Neural progenitor cell (in vitro differentiated cells): ENCODE measurements around the gene CHRNB4. TPM values are rescaled to one million over a fixed set of nuclear protein-coding genes. Genes with fewer than 3 reads are reported as not detected.

Experiments used
- DNase-seq: peaks from one replicate; pipeline ENCODE4 v3.0.0-alpha.2; 2016; ENCODE audit warnings: low spot score
- H2AFZ ChIP-seq: fragments of 200-600 bp; sonication (generic); replicated peaks from 2 replicates; pipeline ENCODE4 v1.6.1; 2016; ENCODE audit warnings: antibody characterized with exemption
- H3F3A ChIP-seq: fragments of 200-600 bp; sonication (generic); 2 replicates; pipeline ENCODE4 v1.6.1; 2016; ENCODE audit warnings: antibody characterized with exemption, low read depth
- H3K27ac ChIP-seq: fragments of 200-600 bp; sonication (generic); 2 replicates; pipeline ENCODE4 v1.5.1; 2016; ENCODE audit warnings: mild to moderate bottlenecking
- H3K27me3 ChIP-seq: fragments of 200-600 bp; sonication (generic); 2 replicates; pipeline ENCODE4 v1.6.1; 2016; ENCODE audit warnings: mild to moderate bottlenecking, moderate library complexity
- H3K36me3 ChIP-seq: fragments of 200-600 bp; sonication (generic); 2 replicates; pipeline ENCODE4 v1.5.1; 2016
- H3K4me1 ChIP-seq: fragments of 200-600 bp; sonication (generic); 2 replicates; pipeline ENCODE4 v1.6.1; 2016; ENCODE audit warnings: mixed run types
- H3K4me2 ChIP-seq: fragments of 200-600 bp; sonication (generic); 2 replicates; pipeline ENCODE4 v1.6.1; 2016
- H3K4me3 ChIP-seq: fragments of 200-600 bp; sonication (generic); 2 replicates; pipeline ENCODE4 v1.5.1; 2016
- H3K79me2 ChIP-seq: fragments of 200-600 bp; sonication (generic); 2 replicates; pipeline ENCODE4 v1.6.1; 2016; ENCODE audit warnings: low read depth
- H3K9ac ChIP-seq: fragments of 200-600 bp; sonication (generic); 2 replicates; pipeline ENCODE4 v1.6.1; 2016
- H3K9me3 ChIP-seq: fragments of 200-600 bp; sonication (generic); 2 replicates; pipeline ENCODE4 v1.5.1; 2016; ENCODE audit warnings: low read depth
- H4K20me1 ChIP-seq: fragments of 200-600 bp; sonication (generic); 2 replicates; pipeline ENCODE4 v1.6.1; 2016; ENCODE audit warnings: low read depth
- H3K27ac Mint-ChIP-seq: 3 replicates; pipeline ENCODE4 v1.8.0; 2021; ENCODE audit warnings: mixed read lengths
- H3K27me3 Mint-ChIP-seq: 2 replicates; pipeline ENCODE4 v1.8.0; 2022; ENCODE audit warnings: low read depth, mild to moderate bottlenecking, inconsistent platforms, moderate library complexity, mixed read lengths; ENCODE audit not compliant: insufficient read depth
- H3K36me3 Mint-ChIP-seq: 3 replicates; pipeline ENCODE4 v1.8.0; 2021; ENCODE audit warnings: mixed read lengths
- H3K4me1 Mint-ChIP-seq: 3 replicates; pipeline ENCODE4 v1.8.0; 2021; ENCODE audit warnings: mixed read lengths
- H3K4me3 Mint-ChIP-seq: 3 replicates; pipeline ENCODE4 v1.8.0; 2021; ENCODE audit warnings: mild to moderate bottlenecking, moderate library complexity, mixed read lengths
- H3K9me3 Mint-ChIP-seq: 3 replicates; pipeline ENCODE4 v1.8.0; 2020; ENCODE audit warnings: mixed read lengths
- EZH2 ChIP-seq: fragments of 200-600 bp; sonication (generic); IDR thresholded peaks from 2 replicates; pipeline ENCODE4 v1.6.1; 2017; ENCODE audit warnings: antibody characterized with exemption, mild to moderate bottlenecking, moderate library complexity
- EZH2phosphoT487 ChIP-seq: fragments of 200-600 bp; sonication (generic); IDR thresholded peaks from 2 replicates; pipeline ENCODE4 v1.6.1; 2017; ENCODE audit warnings: antibody characterized with exemption
- total RNA-seq: library from RNA; depleted of rRNA; stranded (reverse); fragments of >200 nt; gene quantifications from 2 replicates; pipeline ENCODE4 v1.2.3, GENCODE V29; 2015; ENCODE audit warnings: low replicate concordance
- TF ChIP-seq, protein P1 (sequence below): fragments of 200-600 bp; sonication (generic); IDR thresholded peaks from 2 replicates; pipeline ENCODE4 v1.5.1; 2017; ENCODE audit warnings: antibody characterized with exemption, mild to moderate bottlenecking

CHRNB4 gene
- total RNA-seq, result 0.24 and 0.37 TPM in 2 replicates

DNA sequence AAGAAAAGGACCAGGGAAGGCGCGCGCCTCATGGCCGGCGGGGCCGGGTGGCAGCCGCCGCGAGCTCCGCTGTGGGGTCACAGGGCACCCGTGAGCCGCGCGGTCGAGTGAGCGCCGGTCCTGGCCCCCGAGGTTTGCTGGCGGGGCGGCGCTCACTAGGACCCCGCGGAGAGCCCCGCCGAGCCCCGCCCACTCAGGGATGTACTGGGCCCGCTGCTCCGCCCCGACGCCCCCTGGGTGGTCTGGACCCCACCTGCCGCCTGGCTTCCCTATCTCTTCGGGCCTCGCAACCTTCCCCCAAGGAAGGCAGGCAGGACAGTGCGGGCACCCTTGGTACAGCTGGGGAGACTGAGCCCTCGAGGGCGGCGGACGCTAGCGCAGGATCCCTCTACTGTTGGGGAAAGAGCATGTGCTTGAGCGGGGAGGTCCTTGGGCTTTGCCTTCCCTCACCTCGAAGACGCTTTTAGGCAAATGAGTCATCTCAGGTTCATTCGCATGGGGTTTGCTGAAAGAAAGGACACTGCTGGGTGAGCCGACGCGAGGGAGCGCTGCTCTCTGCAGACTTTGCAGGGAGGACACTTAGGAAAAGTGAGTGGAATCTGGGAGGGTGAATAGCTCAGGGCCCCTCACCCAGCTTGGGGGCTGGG is at the start of gene CHRNB4:
Gene CHRNB4 (minus strand): TSS at position 109 of the 647 bp plus-strand sequence. CDS start 77 bp downstream, at position 32.
- Histone ChIP-seq H3K4me1 (peaks cover 6% of the 10 kb centered on the region), H3K27me3 (peaks cover 30% of the 10 kb centered on the region), H3K27ac (no peak within 1 kb of the TSS), H3K9ac (no peak within 1 kb of the TSS), H3K4me2 (peak within 1 kb of the TSS; percentile 89), H3K9me3 (no peaks in the 10 kb centered on the region), H3K4me3 (peak within 1 kb of the TSS; percentile 64), H3F3A (peaks cover 15% of the 10 kb centered on the region), H2AFZ (peak within 1 kb of the TSS; percentile 80), H3K36me3 (no peaks in the 10 kb centered on the region), H3K79me2 (no peaks in the 10 kb centered on the region), H4K20me1 (no peaks in the 10 kb centered on the region)
- H3K36me3 Mint-ChIP-seq, result no peaks in the 10 kb centered on the region
- TF ChIP-seq EZH2phosphoT487 (peak; percentile 47), EZH2 (no peak)
- TF ChIP-seq, protein P1, sequence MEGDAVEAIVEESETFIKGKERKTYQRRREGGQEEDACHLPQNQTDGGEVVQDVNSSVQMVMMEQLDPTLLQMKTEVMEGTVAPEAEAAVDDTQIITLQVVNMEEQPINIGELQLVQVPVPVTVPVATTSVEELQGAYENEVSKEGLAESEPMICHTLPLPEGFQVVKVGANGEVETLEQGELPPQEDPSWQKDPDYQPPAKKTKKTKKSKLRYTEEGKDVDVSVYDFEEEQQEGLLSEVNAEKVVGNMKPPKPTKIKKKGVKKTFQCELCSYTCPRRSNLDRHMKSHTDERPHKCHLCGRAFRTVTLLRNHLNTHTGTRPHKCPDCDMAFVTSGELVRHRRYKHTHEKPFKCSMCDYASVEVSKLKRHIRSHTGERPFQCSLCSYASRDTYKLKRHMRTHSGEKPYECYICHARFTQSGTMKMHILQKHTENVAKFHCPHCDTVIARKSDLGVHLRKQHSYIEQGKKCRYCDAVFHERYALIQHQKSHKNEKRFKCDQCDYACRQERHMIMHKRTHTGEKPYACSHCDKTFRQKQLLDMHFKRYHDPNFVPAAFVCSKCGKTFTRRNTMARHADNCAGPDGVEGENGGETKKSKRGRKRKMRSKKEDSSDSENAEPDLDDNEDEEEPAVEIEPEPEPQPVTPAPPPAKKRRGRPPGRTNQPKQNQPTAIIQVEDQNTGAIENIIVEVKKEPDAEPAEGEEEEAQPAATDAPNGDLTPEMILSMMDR, result peak; percentile 31
- H3K4me1 Mint-ChIP-seq, result peaks cover 13% of the 10 kb centered on the region
- no peak within 1 kb of the TSS for H3K27ac Mint-ChIP-seq
- H3K9me3 Mint-ChIP-seq, result no peaks in the 10 kb centered on the region
- peaks cover 20% of the 10 kb centered on the region for H3K27me3 Mint-ChIP-seq
- H3K4me3 Mint-ChIP-seq, result peak within 1 kb of the TSS; percentile 84
- DNase-seq, result peak; percentile 92

GRCh38 chr15:78689626-78690025 is 48.6 kb upstream of the CHRNB4 start:
- Histone ChIP-seq H3K9me3 (no peaks in the 10 kb centered on the region), H3K27ac (no peak overlapping the region), H3K79me2 (no peaks in the 10 kb centered on the region), H3K27me3 (no peaks in the 10 kb centered on the region), H3F3A (no peaks in the 10 kb centered on the region), H3K4me1 (peaks cover 23% of the 10 kb centered on the region), H3K4me3 (no peak overlapping the region), H4K20me1 (no peaks in the 10 kb centered on the region), H3K4me2 (no peak overlapping the region), H3K36me3 (no peaks in the 10 kb centered on the region), H2AFZ (no peak overlapping the region), H3K9ac (no peak overlapping the region)
- H3K9me3 Mint-ChIP-seq, result no peaks in the 10 kb centered on the region
- no peaks in the 10 kb centered on the region for H3K36me3 Mint-ChIP-seq
- no peak for DNase-seq
- peaks cover 9% of the 10 kb centered on the region for H3K4me1 Mint-ChIP-seq
- H3K27me3 Mint-ChIP-seq, result peaks cover 12% of the 10 kb centered on the region
- no peak overlapping the region for H3K27ac Mint-ChIP-seq
- TF ChIP-seq EZH2 (no peak), EZH2phosphoT487 (no peak)
- TF ChIP-seq, protein P1, result no peak
- H3K4me3 Mint-ChIP-seq, result no peak overlapping the region

GRCh38 chr15:78685925-78686324 is 44.9 kb upstream of the CHRNB4 start:
- no peak overlapping the region for H3K27ac Mint-ChIP-seq
- H3K4me2 ChIP-seq, result no peak overlapping the region
- H3K4me1 ChIP-seq, result peaks cover 34% of the 10 kb centered on the region
- no peak overlapping the region for H2AFZ ChIP-seq
- peaks cover 5% of the 10 kb centered on the region for H3F3A ChIP-seq
- no peak overlapping the region for H3K4me3 ChIP-seq
- H3K27me3 Mint-ChIP-seq, result peaks cover 14% of the 10 kb centered on the region
- TF ChIP-seq EZH2phosphoT487 (no peak), EZH2 (no peak)
- TF ChIP-seq, protein P1, result no peak
- H3K9me3 Mint-ChIP-seq, result no peaks in the 10 kb centered on the region
- H3K36me3 ChIP-seq, result no peaks in the 10 kb centered on the region
- DNase-seq, result no peak
- peaks cover 19% of the 10 kb centered on the region for H3K4me1 Mint-ChIP-seq
- H3K79me2 ChIP-seq, result no peaks in the 10 kb centered on the region
- H3K9me3 ChIP-seq, result no peaks in the 10 kb centered on the region
- no peak overlapping the region for H3K9ac ChIP-seq
- H3K27me3 ChIP-seq, result peaks cover 6% of the 10 kb centered on the region
- no peak overlapping the region for H3K4me3 Mint-ChIP-seq
- no peaks in the 10 kb centered on the region for H4K20me1 ChIP-seq
- H3K36me3 Mint-ChIP-seq, result no peaks in the 10 kb centered on the region
- H3K27ac ChIP-seq, result no peak overlapping the region
